Measurements from ENCODE around the gene MALRD1.

DNA sequence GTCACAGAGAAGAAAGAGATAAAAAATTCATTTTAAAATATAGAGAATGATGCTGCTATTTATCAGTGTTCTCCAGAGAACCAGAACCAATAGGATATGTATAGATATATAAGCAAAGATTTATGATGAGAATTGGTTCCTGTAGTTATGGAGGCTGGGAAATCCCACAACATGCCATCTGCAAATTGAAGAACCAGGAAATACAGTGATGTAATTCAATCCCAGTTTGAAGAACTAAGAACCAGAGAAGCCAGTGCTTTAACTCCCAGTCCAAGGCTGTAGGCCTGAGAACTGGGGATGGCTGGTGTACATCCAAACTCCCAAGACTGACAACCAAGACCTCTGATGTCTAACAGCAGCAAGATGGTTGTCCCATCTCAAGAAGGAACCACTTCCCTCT lies 574.7 kb downstream of the MALRD1 start:
- TF ChIP-seq POLR2A (IDR thresholded peaks at IDR 0.05) = no peak
- TF ChIP-seq, protein P1, sequence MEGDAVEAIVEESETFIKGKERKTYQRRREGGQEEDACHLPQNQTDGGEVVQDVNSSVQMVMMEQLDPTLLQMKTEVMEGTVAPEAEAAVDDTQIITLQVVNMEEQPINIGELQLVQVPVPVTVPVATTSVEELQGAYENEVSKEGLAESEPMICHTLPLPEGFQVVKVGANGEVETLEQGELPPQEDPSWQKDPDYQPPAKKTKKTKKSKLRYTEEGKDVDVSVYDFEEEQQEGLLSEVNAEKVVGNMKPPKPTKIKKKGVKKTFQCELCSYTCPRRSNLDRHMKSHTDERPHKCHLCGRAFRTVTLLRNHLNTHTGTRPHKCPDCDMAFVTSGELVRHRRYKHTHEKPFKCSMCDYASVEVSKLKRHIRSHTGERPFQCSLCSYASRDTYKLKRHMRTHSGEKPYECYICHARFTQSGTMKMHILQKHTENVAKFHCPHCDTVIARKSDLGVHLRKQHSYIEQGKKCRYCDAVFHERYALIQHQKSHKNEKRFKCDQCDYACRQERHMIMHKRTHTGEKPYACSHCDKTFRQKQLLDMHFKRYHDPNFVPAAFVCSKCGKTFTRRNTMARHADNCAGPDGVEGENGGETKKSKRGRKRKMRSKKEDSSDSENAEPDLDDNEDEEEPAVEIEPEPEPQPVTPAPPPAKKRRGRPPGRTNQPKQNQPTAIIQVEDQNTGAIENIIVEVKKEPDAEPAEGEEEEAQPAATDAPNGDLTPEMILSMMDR (IDR thresholded peaks at IDR 0.05) = no peak
